HCT116 (cell line): ENCODE data around the gene ZNF839. TPM values are rescaled to one million over a fixed set of nuclear protein-coding genes. Genes with fewer than 3 reads are reported as not detected.

Source experiments
- ATAC-seq: fragments of 200-7000 bp; cut with Tn5 transposase; 2 replicates; pipeline ENCODE4 v1.9.1; 2020; ENCODE audit warnings: mild to moderate bottlenecking, moderate library complexity
- BruUV-seq: library from RNA; stranded (reverse); fragments of 400-500 nt; replicated peaks from 2 replicates; lab custom pipeline; 2021; lab: Mats Ljungman, UMichigan
- CTCF ChIA-PET: fragments of 300-600 bp; sonication (Branson Sonifier 250); formaldehyde crosslinking; loops from one replicate; lab custom pipeline; 2021; ENCODE audit warnings: antibody characterized with exemption; lab: Charles Lee
- POLR2A ChIA-PET: fragments of 300-600, 350-600 bp; sonication (Branson Sonifier 250); formaldehyde crosslinking; loops from one replicate; lab custom pipeline; 2021; ENCODE audit warnings: antibody characterized with exemption; lab: Charles Lee
- RAD21 ChIA-PET, 2 experiments: fragments of 300-600 bp; sonication (Branson Sonifier 250); formaldehyde crosslinking; loops; one replicate each; lab custom pipeline; 2023; ENCODE audit warnings: low total read pairs in 2 of 2; ENCODE audit not compliant: uncharacterized antibody in 2 of 2, unreplicated experiment in 2 of 2, low non-redundant PET in 1 of 2; lab: Charles Lee
- DNase-seq: peaks from one replicate; pipeline ENCODE4 v3.0.0-alpha.2; 2010; ENCODE audit warnings: low read depth, low spot score
- H2AFZ ChIP-seq: fragments of 200-600 bp; shearing (Covaris generic), sonication (generic); 2 replicates; pipeline ENCODE4 v1.6.1; 2017; ENCODE audit warnings: low read depth, mixed run types, mixed read lengths, antibody characterized with exemption, low read length; ENCODE audit not compliant: poor library complexity, severe bottlenecking
- H3K27ac ChIP-seq: 2 replicates; pipeline ENCODE4 v1.5.1; 2012; ENCODE audit warnings: low read depth, low read length
- H3K27me3 ChIP-seq: fragments of 200-600 bp; sonication (generic); 2 replicates; pipeline ENCODE4 v1.6.1; 2016; ENCODE audit warnings: mixed run types, low read length, mixed read lengths; ENCODE audit not compliant: insufficient read depth
- H3K36me3 ChIP-seq, 2 experiments: fragments of 200-500 bp in 1 of 2; fragments of 200-600 bp in 1 of 2; sonication (Bioruptor generic) in 1 of 2; sonication (generic) in 1 of 2; 2 replicates each; pipeline versions ENCODE4 v1.5.1 to v1.6.1; 2014 to 2016; ENCODE audit warnings: low read length in 2 of 2, inconsistent platforms in 1 of 2, mixed read lengths in 1 of 2, mixed run types in 1 of 2; ENCODE audit not compliant: insufficient read depth in 2 of 2, control insufficient read depth in 1 of 2
- H3K4me1 ChIP-seq, 2 experiments: fragments of 200-600 bp in 1 of 2; sonication (generic) in 1 of 2; 2 replicates each; pipeline versions ENCODE4 v1.5.1 to v1.6.1; 2012 to 2017; ENCODE audit warnings: low read length in 2 of 2, inconsistent platforms in 1 of 2, mild to moderate bottlenecking in 1 of 2, mixed read lengths in 1 of 2, mixed run types in 1 of 2, moderate library complexity in 1 of 2; ENCODE audit not compliant: insufficient read depth in 2 of 2, control insufficient read depth in 1 of 2
- H3K4me2 ChIP-seq: fragments of 200-600 bp; sonication (generic); 2 replicates; pipeline ENCODE4 v1.6.1; 2017; ENCODE audit warnings: mixed run types, low read length, mixed read lengths
- H3K4me3 ChIP-seq, 2 experiments: fragments of 200-600 bp in 1 of 2; sonication (generic) in 1 of 2; replicated peaks in 1 of 2; 2 replicates each; pipeline ENCODE4 v1.5.1; 2011 to 2016; ENCODE audit warnings: low read length in 2 of 2, control low read depth in 1 of 2, low read depth in 1 of 2, mild to moderate bottlenecking in 1 of 2, mixed read lengths in 1 of 2, mixed run types in 1 of 2
- H3K79me2 ChIP-seq: fragments of 200-600 bp; sonication (generic); 2 replicates; pipeline ENCODE4 v1.6.1; 2017; ENCODE audit warnings: mild to moderate bottlenecking, mixed run types, low read length, moderate library complexity, mixed read lengths; ENCODE audit not compliant: insufficient read depth
- H3K9ac ChIP-seq: fragments of 200-600 bp; sonication (generic); 2 replicates; pipeline ENCODE4 v1.6.1; 2016; ENCODE audit warnings: low read length, mixed read lengths
- H3K9me2 ChIP-seq: fragments of 200-600 bp; sonication (generic), shearing (Covaris generic); 2 replicates; pipeline ENCODE4 v1.6.1; 2017; ENCODE audit warnings: mixed run types, mild to moderate bottlenecking, moderate library complexity; ENCODE audit not compliant: insufficient read depth
- H3K9me3 ChIP-seq, 2 experiments: fragments of 200-500 bp in 1 of 2; fragments of 200-600 bp in 1 of 2; sonication (Bioruptor generic) in 1 of 2; sonication (generic) in 1 of 2; 2 replicates each; pipeline ENCODE4 v1.6.1; 2014 to 2017; ENCODE audit warnings: low read length in 2 of 2, mixed read lengths in 2 of 2, inconsistent platforms in 1 of 2, low read depth in 1 of 2, mild to moderate bottlenecking in 1 of 2, mixed run types in 1 of 2, moderate library complexity in 1 of 2; ENCODE audit not compliant: control insufficient read depth in 1 of 2, insufficient read depth in 1 of 2
- H4K20me1 ChIP-seq: fragments of 200-600 bp; sonication (generic), shearing (Covaris generic); 2 replicates; pipeline ENCODE4 v1.6.1; 2017; ENCODE audit warnings: mixed run types, mild to moderate bottlenecking, moderate library complexity; ENCODE audit not compliant: insufficient read depth
- CEBPB ChIP-seq: IDR thresholded peaks from 2 replicates; pipeline ENCODE4 v1.6.1; 2012; ENCODE audit warnings: low read depth
- EGR1 ChIP-seq: IDR thresholded peaks from 2 replicates; pipeline ENCODE4 v1.6.1; 2012; ENCODE audit warnings: low read depth
- ELF1 ChIP-seq: IDR thresholded peaks from 2 replicates; pipeline ENCODE4 v1.6.1; 2012; ENCODE audit warnings: low read depth, borderline replicate concordance
- EZH2 ChIP-seq: fragments of 200-600 bp; sonication (generic); IDR thresholded peaks from 2 replicates; pipeline ENCODE4 v1.6.1; 2017; ENCODE audit warnings: antibody characterized with exemption, mixed run types
- FOSL1 ChIP-seq: IDR thresholded peaks from 2 replicates; pipeline ENCODE4 v1.6.1; 2012; ENCODE audit warnings: low read depth
- JUND ChIP-seq: IDR thresholded peaks from 2 replicates; pipeline ENCODE4 v1.6.1; 2012
- POLR2A ChIP-seq: IDR thresholded peaks from 2 replicates; pipeline ENCODE4 v1.7.0; 2011; ENCODE audit warnings: borderline replicate concordance; ENCODE audit not compliant: insufficient read depth, insufficient read length; ENCODE audit errors: extremely low read depth
- POLR2AphosphoS5 ChIP-seq: IDR thresholded peaks from 2 replicates; pipeline ENCODE4 v1.6.1; 2011; ENCODE audit warnings: mild to moderate bottlenecking, low read depth, low read length, moderate library complexity
- RAD21 ChIP-seq: IDR thresholded peaks from 2 replicates; pipeline ENCODE4 v1.6.1; 2012; ENCODE audit warnings: low read depth, mild to moderate bottlenecking
- SIN3A ChIP-seq: IDR thresholded peaks from 2 replicates; pipeline ENCODE4 v1.6.1; 2012; ENCODE audit warnings: low read depth
- SP1 ChIP-seq: IDR thresholded peaks from 2 replicates; pipeline ENCODE4 v1.6.1; 2012; ENCODE audit warnings: low read depth
- SRF ChIP-seq: IDR thresholded peaks from 2 replicates; pipeline ENCODE4 v1.6.1; 2012; ENCODE audit warnings: low read depth
- TCF7L2 ChIP-seq: IDR thresholded peaks from 2 replicates; pipeline ENCODE4 v1.7.0; 2011; ENCODE audit warnings: borderline replicate concordance, inconsistent platforms; ENCODE audit not compliant: insufficient read depth, insufficient read length; ENCODE audit errors: extremely low read depth
- YY1 ChIP-seq: IDR thresholded peaks from 2 replicates; pipeline ENCODE4 v1.6.1; 2011; ENCODE audit warnings: low read length, low read depth, moderate library complexity, mild to moderate bottlenecking; ENCODE audit not compliant: insufficient replicate concordance; ENCODE audit errors: extremely low read depth
- ZFX ChIP-seq: fragments of 450-650 bp; IDR thresholded peaks from 2 replicates; pipeline ENCODE4 v1.6.1; 2017
- intact Hi-C: fragments of 100-400 bp; cut with micrococcal nuclease; formaldehyde crosslinking; loops from 2 replicates; pipeline ENCODE4 v1.10.0; 2022
- total RNA-seq: library from RNA; stranded (reverse); gene quantifications from one replicate; pipeline ENCODE4 v1.2.1, GENCODE V29; 2021; ENCODE audit not compliant: unreplicated experiment
- TF ChIP-seq, protein P1 (sequence below): IDR thresholded peaks from 2 replicates; pipeline ENCODE4 v1.6.1; 2011; ENCODE audit warnings: mild to moderate bottlenecking, low read length, moderate library complexity; ENCODE audit not compliant: insufficient replicate concordance; ENCODE audit errors: extremely low read depth
- TF ChIP-seq, protein P2 (sequence below), 3 experiments: fragments of 200-600 bp in 1 of 3; sonication (generic) in 1 of 3; IDR thresholded peaks in 2 of 3; conservative IDR thresholded peaks in 1 of 3; 2 replicates each; pipeline ENCODE4 v1.5.1; 2012 to 2017; ENCODE audit warnings: low read depth in 2 of 3, low read length in 2 of 3, antibody characterized with exemption in 1 of 3, borderline replicate concordance in 1 of 3, control low read depth in 1 of 3, mild to moderate bottlenecking in 1 of 3, mixed read lengths in 1 of 3, mixed run types in 1 of 3, moderate library complexity in 1 of 3; ENCODE audit not compliant: insufficient read depth in 1 of 3
- TF ChIP-seq, protein P3 (sequence below): IDR thresholded peaks from 2 replicates; pipeline ENCODE4 v1.6.1; 2012; ENCODE audit warnings: low read depth
- TF ChIP-seq, protein P4 (sequence below): IDR thresholded peaks from 2 replicates; pipeline ENCODE4 v1.6.1; 2012

ZNF839 gene
- total RNA-seq, 1 experiment from 2014 or later = 17.7 TPM

DNA sequence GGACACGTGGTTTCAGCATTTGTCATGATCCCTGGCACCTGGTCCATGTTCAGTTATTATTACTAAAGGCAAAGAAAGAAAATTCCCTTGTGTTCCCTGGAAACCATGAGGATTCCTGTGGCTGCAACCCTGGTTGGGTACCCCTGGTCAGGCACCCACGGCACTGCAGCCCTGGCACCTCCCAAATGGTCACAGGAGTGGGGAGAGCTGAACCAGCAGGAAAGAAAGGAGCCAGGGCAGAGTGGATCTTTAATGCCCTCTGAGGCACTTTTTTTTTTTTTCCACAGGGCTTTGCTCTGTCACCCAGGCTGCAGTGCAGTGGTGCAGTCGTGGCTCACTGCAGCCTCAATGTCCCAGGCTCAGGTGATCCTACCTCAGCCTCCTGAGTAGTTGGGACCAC, 25.7 kb downstream of the ZNF839 start:
- H3K27ac ChIP-seq = no peak overlapping the region
- H3K9me3 ChIP-seq = no peaks in the 10 kb centered on the region
- H3K9ac ChIP-seq = no peak overlapping the region
- H2AFZ ChIP-seq = no peak overlapping the region
- no peaks in the 10 kb centered on the region for H3K9me2 ChIP-seq
- H3K36me3 ChIP-seq = peaks cover 7 to 17% of the 10 kb centered on the region in 2 experiments; a peak in 2 of 4 replicates
- intact Hi-C loops = no loop called here
- H3K4me2 ChIP-seq = no peak overlapping the region
- no TSS peak for BruUV-seq
- H3K79me2 ChIP-seq = no peaks in the 10 kb centered on the region
- TF ChIP-seq SRF = no peak
- no peak for TF ChIP-seq FOSL1
- no peak for TF ChIP-seq YY1
- TF ChIP-seq POLR2AphosphoS5 = no peak
- no peak for TF ChIP-seq JUND
- no peak for TF ChIP-seq TCF7L2
- no peak for TF ChIP-seq EGR1
- TF ChIP-seq, protein P1, sequence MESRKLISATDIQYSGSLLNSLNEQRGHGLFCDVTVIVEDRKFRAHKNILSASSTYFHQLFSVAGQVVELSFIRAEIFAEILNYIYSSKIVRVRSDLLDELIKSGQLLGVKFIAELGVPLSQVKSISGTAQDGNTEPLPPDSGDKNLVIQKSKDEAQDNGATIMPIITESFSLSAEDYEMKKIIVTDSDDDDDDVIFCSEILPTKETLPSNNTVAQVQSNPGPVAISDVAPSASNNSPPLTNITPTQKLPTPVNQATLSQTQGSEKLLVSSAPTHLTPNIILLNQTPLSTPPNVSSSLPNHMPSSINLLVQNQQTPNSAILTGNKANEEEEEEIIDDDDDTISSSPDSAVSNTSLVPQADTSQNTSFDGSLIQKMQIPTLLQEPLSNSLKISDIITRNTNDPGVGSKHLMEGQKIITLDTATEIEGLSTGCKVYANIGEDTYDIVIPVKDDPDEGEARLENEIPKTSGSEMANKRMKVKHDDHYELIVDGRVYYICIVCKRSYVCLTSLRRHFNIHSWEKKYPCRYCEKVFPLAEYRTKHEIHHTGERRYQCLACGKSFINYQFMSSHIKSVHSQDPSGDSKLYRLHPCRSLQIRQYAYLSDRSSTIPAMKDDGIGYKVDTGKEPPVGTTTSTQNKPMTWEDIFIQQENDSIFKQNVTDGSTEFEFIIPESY = no peak
- no peak for TF ChIP-seq SP1
- TF ChIP-seq, protein P2, sequence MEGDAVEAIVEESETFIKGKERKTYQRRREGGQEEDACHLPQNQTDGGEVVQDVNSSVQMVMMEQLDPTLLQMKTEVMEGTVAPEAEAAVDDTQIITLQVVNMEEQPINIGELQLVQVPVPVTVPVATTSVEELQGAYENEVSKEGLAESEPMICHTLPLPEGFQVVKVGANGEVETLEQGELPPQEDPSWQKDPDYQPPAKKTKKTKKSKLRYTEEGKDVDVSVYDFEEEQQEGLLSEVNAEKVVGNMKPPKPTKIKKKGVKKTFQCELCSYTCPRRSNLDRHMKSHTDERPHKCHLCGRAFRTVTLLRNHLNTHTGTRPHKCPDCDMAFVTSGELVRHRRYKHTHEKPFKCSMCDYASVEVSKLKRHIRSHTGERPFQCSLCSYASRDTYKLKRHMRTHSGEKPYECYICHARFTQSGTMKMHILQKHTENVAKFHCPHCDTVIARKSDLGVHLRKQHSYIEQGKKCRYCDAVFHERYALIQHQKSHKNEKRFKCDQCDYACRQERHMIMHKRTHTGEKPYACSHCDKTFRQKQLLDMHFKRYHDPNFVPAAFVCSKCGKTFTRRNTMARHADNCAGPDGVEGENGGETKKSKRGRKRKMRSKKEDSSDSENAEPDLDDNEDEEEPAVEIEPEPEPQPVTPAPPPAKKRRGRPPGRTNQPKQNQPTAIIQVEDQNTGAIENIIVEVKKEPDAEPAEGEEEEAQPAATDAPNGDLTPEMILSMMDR (IDR thresholded peaks at IDR 0.05 in 2 of 3, conservative IDR thresholded peaks at IDR 0.05 in 1 of 3; ENCODE audit: borderline replicate concordance in 1 of 3, insufficient read depth in 1 of 3, low read depth in 2 of 3, low read length in 2 of 3) = no peak
- TF ChIP-seq SIN3A = no peak
- TF ChIP-seq ELF1 = no peak
- TF ChIP-seq EZH2 = no peak
- TF ChIP-seq RAD21 = no peak
- TF ChIP-seq POLR2A = no peak
- TF ChIP-seq, protein P3, sequence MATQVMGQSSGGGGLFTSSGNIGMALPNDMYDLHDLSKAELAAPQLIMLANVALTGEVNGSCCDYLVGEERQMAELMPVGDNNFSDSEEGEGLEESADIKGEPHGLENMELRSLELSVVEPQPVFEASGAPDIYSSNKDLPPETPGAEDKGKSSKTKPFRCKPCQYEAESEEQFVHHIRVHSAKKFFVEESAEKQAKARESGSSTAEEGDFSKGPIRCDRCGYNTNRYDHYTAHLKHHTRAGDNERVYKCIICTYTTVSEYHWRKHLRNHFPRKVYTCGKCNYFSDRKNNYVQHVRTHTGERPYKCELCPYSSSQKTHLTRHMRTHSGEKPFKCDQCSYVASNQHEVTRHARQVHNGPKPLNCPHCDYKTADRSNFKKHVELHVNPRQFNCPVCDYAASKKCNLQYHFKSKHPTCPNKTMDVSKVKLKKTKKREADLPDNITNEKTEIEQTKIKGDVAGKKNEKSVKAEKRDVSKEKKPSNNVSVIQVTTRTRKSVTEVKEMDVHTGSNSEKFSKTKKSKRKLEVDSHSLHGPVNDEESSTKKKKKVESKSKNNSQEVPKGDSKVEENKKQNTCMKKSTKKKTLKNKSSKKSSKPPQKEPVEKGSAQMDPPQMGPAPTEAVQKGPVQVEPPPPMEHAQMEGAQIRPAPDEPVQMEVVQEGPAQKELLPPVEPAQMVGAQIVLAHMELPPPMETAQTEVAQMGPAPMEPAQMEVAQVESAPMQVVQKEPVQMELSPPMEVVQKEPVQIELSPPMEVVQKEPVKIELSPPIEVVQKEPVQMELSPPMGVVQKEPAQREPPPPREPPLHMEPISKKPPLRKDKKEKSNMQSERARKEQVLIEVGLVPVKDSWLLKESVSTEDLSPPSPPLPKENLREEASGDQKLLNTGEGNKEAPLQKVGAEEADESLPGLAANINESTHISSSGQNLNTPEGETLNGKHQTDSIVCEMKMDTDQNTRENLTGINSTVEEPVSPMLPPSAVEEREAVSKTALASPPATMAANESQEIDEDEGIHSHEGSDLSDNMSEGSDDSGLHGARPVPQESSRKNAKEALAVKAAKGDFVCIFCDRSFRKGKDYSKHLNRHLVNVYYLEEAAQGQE = no peak
- TF ChIP-seq ZFX = no peak
- no peak for TF ChIP-seq CEBPB
- TF ChIP-seq, protein P4, sequence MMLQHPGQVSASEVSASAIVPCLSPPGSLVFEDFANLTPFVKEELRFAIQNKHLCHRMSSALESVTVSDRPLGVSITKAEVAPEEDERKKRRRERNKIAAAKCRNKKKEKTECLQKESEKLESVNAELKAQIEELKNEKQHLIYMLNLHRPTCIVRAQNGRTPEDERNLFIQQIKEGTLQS = no peak
- no peaks in the 10 kb centered on the region for H3K27me3 ChIP-seq
- ChIA-PET RAD21 (no interaction called here), POLR2A (no interaction called here), CTCF (no interaction called here)
- no peak for ATAC-seq
- H3K4me3 ChIP-seq = no peak overlapping the region
- no peaks in the 10 kb centered on the region for H3K4me1 ChIP-seq
- no peaks in the 10 kb centered on the region for H4K20me1 ChIP-seq
- no peak for DNase-seq
